HCEC 1CT (cell line): ENCODE measurements around the gene DNMBP.

Experiments used
- DNase-seq: peaks from one replicate; pipeline ENCODE4 v3.0.0-alpha.2; 2017

Gene DNMBP, protein sequence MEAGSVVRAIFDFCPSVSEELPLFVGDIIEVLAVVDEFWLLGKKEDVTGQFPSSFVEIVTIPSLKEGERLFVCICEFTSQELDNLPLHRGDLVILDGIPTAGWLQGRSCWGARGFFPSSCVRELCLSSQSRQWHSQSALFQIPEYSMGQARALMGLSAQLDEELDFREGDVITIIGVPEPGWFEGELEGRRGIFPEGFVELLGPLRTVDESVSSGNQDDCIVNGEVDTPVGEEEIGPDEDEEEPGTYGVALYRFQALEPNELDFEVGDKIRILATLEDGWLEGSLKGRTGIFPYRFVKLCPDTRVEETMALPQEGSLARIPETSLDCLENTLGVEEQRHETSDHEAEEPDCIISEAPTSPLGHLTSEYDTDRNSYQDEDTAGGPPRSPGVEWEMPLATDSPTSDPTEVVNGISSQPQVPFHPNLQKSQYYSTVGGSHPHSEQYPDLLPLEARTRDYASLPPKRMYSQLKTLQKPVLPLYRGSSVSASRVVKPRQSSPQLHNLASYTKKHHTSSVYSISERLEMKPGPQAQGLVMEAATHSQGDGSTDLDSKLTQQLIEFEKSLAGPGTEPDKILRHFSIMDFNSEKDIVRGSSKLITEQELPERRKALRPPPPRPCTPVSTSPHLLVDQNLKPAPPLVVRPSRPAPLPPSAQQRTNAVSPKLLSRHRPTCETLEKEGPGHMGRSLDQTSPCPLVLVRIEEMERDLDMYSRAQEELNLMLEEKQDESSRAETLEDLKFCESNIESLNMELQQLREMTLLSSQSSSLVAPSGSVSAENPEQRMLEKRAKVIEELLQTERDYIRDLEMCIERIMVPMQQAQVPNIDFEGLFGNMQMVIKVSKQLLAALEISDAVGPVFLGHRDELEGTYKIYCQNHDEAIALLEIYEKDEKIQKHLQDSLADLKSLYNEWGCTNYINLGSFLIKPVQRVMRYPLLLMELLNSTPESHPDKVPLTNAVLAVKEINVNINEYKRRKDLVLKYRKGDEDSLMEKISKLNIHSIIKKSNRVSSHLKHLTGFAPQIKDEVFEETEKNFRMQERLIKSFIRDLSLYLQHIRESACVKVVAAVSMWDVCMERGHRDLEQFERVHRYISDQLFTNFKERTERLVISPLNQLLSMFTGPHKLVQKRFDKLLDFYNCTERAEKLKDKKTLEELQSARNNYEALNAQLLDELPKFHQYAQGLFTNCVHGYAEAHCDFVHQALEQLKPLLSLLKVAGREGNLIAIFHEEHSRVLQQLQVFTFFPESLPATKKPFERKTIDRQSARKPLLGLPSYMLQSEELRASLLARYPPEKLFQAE (N-terminal part only)

DNA sequence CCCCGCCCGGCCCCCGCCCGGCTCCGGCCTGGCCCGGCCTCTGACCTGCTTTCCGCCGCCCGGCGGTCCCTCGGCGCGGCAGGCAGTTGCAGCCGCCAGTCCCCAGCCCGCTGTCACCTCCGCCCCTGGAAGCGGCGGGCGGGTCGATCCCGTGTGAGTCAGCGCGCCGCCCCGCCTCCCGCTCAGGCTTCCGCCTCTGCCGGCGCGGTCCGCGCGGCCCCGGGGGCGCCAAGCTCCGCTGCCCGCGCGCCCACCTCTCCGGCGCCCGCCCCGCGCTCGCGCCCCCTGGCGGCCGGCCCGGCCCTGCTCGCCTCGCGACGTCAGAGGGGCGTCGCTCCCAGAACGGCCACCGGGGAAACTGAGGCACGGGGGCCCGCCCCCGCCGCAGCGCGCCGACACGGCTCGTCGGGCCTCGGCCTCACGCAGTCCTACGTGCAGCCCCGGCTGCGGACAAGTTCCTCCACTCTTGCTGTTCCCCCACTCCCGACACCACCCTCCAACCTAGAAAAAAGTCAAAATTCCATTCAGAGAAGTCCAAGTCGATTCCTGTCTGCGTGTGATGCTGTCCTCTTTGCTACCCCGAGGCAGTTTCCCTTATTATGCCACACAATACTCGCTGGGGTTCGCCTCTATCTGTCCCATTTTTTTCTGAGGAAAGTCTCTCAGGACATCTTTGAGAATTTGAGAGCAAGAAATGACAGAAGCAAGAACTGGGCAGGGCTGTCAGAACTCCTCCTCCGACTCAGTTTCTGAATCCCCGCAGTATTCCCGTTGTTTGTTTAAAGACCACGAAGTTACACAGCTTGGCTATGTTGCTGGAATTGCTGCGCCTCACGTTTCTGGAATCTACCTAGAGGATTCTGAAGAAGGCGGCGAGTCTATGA lies at the start of gene DNMBP:
Gene DNMBP (minus strand): TSS at position 155 of the 884 bp plus-strand sequence. CDS start 37,823 bp downstream, outside the sequence.
- DNase-seq, result peak; percentile 90

DNA sequence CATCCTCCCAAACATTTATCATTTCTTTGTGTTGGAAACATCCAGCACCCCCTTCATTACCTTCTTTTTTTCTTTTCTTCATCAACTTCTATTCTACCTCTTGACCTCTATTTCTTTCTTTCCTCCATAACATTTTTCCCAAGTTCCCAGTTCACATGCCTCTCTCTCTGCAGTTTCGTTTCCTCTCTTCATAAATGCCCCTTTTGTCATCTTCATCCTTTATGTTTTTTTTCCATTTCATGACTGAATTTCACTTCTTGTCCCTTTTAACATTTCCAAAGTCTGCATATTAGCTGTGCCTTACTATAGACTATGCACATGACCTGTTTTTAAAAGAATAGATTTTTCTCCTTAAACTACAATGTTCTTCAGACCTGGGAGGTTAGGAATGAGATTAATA lies 48.2 kb upstream of the DNMBP start:
- no peak for DNase-seq

DNA sequence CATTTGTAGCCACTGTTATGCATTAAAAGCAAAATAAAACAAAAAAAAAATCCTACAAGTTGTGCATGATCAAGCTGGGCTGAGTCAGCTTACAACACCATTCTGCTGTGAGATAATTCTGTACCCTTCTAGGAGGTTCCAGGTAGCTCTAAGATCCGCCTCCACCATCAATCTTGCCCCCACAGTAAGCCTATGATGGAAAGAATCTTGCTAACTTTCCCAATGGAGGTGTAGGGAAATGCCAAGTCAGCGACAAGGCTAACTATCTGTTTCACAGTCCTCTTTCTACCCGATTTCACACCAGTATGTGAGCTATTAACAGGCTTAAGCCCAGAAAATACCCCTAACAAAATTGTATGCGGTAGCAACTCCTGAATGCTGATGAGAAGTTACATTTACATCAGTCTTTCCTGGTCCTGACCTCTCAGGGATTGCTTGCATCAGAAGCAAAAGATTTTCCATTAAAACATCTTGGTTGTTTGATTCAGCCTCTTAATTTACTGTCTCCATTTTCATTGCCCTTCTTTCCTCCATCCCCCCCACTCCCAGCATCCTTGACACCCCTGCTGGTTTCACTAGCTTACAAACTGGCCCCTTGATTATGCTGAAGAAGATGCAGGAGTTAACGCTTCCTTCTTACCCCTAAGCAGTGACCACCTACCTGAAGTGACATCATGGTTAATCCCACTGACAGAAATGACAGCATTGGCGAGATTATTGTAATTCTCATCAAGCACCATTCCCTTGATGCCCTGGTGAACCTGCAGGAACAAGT lies 44.1 kb upstream of the DNMBP start:
- no peak for DNase-seq

DNA sequence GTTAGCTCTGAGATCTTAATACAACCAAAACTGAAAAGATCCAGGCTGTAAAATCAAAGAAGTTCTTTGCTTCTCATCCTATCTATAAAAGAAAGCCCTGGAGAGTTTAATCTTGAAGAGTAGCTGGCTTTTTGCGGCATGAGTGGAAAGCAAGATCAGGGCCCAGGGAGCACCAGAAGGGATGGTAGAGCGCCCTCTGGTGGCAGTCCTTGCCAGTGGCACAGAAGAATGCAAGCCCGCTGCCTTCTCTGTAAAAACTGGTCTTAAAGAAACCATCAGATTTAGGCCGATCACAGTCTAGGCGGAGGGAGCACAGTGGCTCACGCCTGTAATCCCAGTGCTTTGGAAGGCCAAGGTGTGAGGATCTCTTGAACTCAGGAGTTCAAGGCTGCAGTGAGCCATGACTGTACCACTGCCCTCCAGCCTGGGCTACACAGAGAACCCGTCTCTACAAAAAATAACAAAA lies 36.3 kb upstream of the DNMBP start:
- DNase-seq, result peak; percentile 79

DNA sequence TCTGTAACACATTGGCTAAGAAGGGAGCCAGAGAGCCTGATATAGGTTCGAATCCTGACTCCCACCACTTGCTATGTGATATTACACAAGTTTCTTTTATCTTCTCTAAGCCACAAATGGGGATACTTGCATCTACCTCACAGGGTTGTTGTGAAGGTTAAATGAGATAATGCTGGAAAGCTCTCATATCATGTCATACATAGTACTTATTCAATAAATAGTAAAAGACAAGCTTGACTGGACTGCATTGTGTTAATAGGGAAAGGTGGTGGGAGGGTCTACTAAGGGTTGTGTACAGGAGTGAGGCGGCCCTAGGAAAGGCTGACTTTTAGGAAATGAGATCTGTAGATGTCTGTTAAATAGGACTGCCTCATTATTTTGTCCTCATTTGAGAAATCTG lies 35.8 kb upstream of the DNMBP start:
- DNase-seq, result no peak

DNA sequence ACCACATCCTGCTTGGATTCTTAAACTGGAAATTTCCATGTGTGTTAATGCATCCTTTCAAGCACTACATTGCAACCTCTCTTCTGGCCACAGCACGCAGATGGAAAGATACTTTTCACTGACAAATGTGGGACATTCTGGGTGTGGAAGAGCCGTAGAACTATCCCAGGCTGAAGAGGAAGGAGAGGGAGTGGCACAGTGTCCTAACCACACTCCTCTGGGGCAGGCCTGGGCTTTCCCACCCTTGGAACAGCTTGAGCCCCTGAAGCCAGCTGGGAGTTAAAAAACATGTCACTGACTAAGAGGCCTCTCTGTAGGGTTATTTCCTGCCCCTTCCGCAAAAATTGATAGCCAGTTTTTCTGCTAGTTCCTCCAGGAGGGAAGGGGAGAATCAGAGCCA lies 34.0 kb upstream of the DNMBP start:
- peak; percentile 62 for DNase-seq

DNA sequence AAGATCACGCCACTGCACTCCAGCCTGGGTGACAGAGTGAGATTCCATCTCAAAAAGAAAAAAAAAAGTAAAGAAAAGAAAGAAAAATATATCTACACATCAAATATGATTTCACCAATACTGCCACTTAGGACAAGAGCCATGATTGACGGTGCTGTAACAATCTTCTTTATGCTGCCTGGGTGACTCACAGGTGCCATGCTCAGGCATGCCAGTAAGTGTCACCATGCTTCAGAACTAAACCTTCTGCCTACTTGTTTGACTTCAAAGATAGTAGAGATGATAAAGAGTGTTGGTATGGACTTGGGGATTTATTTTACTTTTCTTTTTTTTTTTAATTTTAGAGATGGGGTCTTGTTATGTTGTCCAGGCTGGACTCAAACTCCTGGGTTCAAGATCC lies 33.6 kb upstream of the DNMBP start:
- peak; percentile 22 for DNase-seq

DNA sequence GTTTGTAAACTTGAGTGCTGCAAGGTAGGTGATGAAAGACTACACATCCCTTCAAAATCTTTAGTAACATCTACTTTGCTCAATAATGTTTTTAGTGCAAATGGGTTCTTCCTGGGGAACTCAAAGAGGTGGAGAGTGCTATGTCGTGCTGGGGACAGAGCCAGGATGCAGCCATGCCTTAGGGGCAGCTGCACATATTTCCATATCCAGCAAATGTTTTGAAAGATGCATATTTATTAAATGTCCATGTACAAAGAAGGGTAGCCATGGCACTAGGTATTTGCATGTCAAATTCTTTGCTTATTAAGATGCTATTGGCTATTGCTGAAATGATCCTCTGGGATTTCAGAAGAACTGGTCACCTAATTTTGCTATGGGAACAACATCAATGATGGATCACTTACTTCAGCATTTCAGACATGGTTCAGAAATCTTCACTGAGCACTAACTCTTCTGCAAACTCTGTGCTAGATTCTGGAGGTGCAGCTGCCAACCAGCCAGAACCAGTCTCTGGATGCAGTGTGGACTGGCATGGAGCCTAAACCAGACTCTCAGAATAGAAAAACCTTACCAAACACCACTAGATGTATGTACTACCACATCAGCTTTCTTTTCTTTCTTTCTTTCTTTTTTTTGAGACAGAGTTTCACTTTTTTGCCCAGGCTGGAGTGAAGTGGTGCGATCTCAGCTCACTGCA lies 31.7 kb upstream of the DNMBP start:
- DNase-seq, result no peak

DNA sequence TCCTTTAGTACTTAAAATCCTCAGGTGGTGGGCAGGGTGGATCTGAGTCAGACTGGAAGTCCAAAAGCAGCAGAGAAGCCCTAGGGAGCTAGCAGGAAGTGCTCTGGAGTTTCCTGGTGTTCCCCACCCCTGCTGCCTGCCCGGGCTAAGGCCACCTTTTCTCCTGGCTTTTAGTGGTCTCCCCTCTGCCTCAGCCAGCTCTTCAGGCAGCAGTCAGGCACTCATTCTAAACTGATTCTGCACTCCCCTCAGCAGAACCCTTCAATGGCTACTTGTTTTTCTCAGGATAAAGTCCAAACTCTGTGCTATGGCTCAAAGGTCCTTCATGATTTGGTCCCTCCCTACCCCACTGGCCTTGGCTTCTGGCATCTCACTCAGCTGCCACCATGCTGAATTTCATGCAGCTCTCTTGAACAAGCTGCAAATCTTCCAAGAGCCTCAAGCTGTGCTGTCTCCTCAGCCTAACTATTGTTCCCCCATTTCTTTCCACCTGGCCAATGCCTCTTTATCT lies 28.9 kb upstream of the DNMBP start:
- DNase-seq, result no peak

DNA sequence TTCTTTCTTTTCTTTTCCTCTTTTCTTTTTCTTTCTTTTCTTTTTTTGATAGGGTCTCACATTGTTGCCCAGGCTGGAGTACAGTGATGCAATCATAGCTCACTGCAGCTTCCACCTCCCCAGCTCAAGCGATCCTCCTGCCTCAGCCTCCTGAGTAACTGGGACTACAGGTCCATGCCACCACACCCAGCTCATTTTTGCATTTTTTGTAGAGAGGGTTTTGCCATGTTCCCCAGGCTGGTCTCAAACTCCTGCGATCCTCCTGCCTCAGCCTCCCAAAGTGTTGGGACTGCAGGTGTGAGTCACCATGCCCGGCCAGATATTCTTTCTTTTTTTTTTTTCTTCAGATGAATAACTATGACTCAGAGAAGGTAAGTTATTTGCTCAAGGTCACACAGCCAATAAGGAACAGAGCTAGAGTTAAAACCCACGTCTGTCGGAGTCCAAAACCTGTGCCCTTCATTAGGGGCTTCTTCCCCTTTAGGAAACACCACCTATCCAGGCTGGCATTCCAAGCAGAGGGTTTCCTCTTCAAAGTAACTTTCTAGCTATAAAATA lies 28.1 kb upstream of the DNMBP start:
- no peak for DNase-seq

DNA sequence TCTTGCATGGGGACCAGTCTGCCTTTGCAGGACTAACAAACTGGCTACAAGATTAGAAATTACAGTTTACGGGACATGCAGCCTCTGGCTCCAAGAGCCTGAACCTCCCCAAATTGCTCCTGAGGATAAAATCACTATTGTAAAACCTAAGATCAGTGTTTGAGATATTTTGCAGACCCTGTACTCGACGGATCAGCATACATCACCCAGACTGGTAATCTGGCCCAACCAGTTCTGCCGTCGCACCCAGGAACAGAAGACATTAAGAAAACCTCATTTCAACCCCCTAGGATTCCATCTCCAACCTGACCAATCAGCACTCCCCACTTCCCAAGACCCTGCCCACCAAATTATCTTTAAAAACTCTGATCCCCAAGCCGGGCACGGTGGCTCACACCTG lies 27.1 kb upstream of the DNMBP start:
- DNase-seq, result no peak

DNA sequence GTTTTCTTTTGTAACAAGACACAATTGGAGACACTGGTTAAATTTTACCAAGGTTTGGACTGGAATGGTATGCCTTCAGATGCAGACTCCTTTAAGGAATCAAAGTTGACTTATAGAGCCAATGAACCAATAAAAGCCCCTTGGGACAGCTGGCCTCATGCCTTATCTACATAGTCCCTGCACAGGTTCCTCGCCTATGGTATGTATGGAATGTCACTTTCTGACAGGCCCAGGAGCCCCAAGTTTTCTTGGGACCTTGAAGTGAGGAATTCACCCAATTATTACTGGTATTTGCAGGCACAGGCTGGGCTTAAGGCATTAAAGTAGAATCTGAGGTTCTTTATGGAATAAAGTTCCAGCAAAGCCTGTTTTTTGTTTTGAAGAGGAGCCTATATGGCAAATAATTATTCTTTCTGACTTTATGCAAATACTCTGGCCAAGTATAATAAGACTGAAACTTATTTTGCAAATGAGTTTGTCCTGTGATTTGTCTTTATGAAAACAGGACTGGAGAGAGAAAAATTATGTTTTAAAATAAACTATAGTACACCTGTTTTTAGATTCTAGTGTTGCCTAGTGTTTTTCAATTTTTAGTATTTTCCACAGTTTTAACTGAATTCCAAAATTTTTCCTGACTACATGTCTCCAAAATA lies 24.1 kb upstream of the DNMBP start:
- DNase-seq, result no peak

DNA sequence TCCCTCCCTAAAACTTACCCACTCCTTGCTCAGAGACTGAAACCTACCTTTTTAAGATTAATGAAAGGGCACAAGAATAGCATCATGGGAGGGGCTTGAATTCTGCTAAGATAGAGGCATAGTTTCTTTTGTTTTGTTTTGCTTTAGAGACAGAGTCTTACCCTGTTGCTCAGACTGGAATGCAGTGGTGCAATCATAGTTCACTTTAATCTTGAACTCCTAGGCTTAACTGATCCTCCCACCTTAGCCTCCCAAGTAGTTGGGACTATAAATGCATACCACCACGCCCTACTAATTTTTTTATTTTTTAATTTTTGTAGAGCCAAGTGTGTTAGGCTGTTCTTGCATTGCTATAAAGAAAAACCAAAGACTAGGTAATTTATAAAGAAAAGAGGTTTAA lies 17.7 kb upstream of the DNMBP start:
- no peak for DNase-seq

DNA sequence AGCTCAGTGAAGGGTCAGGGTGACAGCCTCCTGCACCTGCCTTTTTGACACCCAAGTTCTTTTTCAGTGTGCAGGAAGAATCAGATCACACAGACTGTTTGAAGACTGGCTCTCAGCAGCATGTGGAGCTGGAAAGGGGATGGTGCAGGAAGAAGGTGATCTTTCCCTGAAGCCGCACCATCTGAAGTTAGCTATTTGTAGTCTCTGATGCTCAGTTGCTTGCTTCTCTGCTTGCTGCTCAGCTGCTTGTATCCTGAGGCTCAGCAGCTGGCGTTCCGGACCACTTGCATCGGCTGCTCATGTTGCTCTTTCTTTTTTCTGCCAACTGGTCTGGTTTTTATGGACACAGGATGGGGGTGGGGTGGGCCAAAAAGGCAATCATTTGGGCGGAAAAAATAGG lies 15.8 kb upstream of the DNMBP start:
- no peak for DNase-seq

DNA sequence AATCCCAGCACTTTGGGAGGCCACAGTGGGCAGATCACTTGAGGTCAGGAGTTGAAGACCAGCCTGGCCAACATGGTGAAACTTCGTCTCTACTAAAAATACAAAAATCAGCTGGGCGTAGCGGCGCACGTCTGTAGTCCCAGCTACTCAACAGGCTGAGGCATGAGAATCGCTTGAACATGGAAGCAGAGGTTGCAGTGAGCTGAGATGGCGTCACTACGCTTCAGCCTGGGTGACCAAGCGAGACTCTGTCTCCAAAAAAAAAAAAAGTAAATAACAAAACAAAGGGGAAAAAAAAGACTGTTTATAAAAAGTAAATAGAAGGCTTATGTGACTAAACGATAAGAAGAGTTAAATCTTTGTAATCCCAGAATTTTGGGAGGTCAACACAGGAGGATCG lies 15.0 kb upstream of the DNMBP start:
- no peak for DNase-seq

DNA sequence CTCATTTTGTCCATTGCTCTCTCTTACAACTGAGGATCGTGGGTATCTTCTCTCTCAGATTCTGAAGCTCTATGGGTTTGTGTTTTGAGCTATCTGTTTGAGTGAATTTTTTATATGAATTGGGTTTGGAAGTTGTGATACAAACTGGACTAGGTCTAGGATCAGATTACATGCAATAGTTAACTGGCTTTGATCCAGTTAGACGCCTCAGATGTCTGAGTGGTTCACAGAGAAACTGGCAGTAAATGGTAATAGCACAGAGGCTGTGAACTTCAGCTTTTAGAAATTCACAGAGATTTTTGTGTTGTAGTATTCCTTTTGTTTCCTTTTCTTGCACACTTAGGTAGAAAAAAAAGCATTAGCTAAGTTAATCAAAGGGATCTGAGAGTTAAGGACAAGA lies 12.7 kb upstream of the DNMBP start:
- DNase-seq, result peak; percentile 30

DNA sequence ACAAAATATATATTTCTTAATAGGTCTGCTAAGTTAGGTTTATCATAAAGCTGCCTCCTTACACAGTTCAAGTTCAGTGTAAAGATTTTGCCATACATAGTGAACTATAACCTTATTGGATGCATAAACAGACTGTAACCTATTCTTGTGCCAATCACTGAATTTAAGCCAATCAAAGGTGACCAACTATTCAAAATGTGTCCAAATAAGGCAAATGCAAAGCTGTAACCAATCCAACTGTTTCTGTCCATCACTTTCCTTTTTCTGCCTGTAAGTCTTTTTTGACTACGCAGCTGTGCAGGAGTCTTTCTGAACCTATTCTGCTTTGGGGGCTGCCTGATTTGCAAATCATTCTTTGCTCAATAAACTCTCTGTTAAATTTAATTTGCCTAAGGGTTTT lies 11.6 kb upstream of the DNMBP start:
- DNase-seq, result no peak

DNA sequence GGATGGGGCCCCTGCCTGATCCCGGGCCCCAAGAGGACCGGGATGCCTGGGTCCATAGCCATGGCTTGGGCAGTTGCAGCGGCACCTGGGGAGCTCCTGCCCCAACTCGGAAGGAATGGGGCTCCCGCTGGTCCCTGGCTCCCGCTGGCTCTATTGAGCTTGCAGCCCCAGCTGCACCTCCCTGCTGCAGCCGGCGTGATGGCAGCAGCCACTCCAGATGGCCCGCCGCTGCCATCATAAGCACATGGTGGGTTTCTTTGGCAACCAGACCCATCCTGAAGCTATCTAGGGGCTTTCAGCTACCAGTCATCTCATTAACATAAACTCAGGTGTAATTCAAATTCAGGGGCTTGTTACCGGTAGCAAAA lies 11.1 kb upstream of the DNMBP start:
- no peak for DNase-seq

DNA sequence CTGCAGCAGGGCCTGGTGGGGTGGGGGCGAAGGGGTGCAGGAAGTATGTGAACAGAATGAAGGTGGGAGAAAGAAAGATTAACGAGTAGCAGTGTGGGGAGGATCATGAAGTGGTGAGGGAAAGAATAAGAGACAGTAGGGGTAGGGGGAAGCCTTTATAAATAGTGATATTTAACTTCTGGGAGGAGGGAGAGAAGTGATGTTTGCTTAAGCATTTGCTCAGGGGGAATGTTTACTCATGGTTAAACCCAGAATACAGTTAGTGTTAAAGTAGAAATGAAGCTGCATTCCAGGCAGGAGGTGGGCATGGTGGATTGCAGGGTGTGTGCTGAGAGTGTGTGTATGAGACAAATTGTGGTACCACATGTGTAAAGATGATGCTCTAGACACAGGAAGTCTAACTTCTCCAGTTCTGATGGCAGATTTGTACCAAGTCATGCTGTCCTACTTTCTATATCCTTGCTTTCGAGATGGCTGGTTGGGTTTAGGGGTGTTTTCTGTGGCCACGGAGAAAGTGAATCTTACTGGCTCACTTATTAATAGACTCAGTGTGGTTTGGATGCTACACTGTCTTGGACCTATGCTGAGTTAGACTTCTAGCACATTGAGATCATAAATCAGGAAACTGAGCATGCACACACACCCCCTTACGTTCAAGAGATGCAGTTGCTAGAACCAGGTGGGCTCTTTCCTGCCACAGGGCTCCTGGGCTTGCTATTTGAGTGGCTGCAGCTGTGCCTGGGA lies 10.6 kb upstream of the DNMBP start:
- DNase-seq, result no peak
